HG02763 (cell line): Measurements from ENCODE around the gene STARD10.
"Not testable (repeated sequence)": the region's sequence is repeated elsewhere in the genome, so short reads cannot be mapped to it uniquely, and the experiment has no call there.

ENCODE experiments used
- ATAC-seq: cut with Tn5 transposase; IDR thresholded peaks from one replicate; pipeline ENCODE4 v1.9.1; 2021; ENCODE audit warnings: mild to moderate bottlenecking, moderate library complexity; ENCODE audit not compliant: unreplicated experiment

Gene STARD10, protein sequence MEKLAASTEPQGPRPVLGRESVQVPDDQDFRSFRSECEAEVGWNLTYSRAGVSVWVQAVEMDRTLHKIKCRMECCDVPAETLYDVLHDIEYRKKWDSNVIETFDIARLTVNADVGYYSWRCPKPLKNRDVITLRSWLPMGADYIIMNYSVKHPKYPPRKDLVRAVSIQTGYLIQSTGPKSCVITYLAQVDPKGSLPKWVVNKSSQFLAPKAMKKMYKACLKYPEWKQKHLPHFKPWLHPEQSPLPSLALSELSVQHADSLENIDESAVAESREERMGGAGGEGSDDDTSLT

DNA sequence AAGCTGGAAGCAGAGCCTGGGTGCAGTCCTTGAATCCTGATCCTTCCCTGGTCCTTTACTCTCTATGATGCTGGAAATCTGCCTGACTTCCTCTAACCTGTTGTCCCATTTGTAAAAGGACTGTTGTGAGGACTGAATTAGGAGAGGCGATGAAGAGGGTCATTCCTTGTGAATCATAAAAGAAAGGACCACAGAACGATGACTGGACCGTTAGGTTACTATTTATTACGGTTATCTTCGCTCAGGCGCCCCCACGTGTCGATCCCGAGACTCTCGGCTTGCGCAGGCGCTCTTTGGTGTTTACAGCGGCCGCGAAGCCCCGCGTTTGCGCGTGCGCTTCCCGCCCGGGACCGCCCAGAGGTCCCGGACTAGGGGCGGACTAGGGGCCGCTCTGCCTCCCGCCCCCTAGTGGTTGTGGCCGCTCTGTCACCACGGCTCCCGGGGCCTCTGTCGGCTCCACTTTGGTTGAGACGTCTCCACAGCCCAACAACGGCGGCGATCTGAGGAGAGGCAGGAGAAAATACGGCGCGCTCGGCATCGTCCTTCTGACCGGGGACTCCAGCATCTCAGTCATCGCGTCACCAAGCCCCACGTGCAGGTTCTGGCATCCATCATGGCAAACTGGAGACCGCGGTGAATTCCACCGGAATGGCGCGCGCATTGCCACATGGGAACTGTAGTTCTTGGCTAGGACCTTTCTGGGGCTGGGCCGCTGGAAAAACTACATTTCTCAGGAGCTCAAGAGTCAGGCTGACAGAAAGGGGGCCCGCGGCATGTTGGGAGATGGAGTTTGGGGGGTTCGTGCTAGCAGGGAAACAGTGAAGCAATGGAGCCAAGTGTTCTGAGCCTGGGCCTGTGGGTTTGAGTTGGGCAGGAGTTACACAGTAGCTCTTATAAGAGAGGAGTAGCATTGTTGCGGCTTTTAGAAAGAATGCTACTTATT is at the start of gene STARD10:
Gene STARD10 (minus strand): TSS at position 623 of the 943 bp plus-strand sequence. CDS start 12,866 bp downstream, outside the sequence.
- peak; percentile 92 for ATAC-seq

DNA sequence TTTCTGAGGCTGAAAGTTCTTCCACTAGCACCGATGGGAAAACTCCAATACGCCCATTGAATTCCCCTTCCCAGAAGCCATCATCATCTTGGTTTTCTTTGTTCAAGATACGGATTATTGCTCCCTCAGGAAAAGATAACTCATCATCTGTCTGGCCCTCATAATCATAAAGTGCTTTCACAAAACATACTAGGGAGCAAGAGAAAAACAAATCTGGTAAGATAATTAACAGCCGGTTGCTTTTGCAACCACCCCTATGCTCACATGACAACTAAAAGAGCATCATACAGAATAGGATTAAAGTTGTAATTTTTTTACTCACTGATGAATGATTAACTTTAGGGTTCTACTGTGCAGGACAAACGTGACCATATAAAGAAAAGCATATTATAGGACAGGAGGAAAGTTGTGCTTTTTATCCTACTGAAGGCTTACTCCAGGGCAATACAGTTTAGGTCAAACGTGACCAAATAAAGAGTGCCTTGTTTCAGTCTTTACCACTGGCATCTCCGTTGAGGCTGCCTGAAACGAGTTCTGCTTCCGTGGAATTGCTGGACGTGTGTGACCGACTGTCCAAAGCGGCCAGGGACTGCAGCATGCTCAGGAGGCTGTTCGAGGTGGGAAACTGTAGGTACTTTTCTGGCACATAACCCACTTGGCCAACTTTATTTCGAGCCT is 48.9 kb upstream of the STARD10 start:
- no peak for ATAC-seq

DNA sequence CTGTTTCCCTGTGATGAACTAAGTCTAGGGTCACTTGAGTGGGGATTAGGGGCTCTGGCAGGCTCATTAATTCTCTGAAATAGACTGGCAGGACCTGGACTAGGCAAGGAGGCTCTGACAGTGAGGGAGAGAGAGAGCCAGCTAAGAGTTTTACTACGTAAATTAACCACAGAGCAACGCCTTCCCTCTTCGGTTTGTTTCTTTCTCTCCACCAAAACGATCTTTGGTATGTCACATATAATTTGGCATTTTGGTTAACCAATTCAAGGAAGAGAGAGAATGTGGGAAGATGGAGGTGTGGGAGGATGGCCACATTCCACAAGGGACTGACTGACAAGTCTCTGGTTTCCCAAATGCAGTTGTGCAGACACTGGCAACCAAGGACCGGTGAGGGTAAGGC is 48.3 kb upstream of the STARD10 start:
- ATAC-seq = no peak

- ATAC-seq = no peak
Measured at GRCh38 chr11:72841397-72841796, 47.5 kb upstream of the STARD10 start.

DNA sequence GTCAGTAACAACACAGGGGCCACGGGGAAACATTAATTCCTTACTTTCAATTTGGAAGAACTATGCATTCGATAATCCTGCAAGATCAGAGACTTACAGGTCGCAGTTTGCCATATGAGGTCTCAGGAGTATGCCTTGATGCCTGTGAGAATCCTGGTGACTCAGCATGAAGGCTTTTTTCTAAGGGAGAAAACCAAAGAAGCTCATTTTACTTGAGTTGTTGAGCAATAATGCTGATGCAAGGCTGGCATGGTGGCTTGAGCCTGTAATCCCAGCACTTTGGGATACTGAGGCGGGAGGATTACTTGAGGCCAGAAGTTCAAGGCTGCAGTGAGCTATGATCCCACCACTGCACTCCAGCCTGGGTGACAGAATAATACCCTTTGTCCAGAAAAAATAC is 46.9 kb upstream of the STARD10 start:
- no peak for ATAC-seq

- ATAC-seq = no peak
Measured at GRCh38 chr11:72838691-72839305, 45.0 kb upstream of the STARD10 start.

DNA sequence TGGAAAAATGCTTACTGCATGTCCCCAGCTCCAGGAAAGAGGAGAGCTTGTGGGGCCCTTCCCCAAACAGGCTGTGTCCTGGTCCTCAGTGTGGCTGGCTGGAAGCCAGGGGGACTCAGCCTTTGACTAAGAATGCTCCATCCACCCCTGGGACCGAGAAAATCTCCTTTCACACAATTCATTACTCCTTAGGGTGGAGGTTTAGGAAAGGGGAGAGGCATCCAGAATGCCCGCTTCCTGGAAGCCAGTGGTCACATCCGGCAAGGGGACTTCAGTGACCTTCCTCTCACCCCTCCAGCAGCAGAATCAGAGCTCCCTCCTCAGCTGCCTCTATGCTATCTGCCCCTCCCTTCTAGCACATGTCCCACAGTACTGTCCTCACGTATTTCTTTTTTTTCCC is 42.3 kb upstream of the STARD10 start:
- no peak for ATAC-seq

DNA sequence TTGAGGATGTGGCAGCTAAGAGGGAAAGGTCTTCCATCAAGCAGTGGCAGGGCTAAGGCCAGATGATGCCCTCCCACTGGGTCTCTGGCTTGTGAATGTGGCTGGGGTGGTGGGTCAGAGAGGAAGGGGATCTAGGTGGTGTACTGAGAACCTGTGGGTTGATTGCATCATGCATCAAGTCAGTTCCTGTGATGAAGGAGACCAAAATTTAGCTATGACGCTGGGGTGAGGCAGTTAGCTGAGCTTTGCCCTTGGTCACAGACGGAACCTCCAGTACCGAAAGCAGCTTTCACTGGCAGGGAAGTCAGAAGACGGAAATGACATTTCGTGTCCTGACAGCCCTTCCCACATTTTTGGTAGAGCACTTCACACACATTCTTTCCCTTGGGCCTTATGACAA is 41.1 kb upstream of the STARD10 start:
- ATAC-seq = no peak

DNA sequence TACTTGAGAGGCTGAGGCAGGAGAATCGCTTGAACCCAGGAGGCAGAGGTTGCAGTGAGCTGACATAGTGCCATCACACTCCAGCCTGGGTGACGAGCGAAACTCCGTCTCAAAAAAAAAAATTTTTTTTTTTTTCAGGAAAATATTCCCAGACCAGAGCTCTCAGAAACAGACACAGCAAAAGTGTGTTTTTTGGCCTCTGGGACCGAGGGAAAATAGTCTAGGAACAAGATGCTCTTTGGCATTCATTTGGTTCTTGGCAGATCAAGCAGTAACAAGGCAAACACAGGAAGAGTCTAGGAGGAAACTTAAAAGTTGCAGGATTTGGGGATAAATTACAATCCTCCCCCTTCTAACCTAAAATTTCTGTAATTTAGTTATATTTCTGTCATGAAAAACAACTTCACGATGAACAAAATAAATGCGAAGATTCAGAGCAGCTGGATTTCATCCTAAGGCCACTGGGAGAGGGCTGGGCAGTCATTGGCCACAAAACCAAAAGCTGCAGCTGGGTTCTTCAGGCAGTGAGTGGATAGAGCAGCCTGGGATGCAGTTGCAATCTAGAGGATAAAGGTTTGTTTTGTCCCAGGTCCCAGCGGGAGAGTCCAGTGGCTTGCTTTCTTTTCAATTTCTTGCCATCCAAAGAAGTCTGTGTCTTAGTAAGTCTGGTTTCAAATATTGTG is 40.1 kb upstream of the STARD10 start:
- ATAC-seq = no peak

GRCh38 chr11:72833083-72833733 is 39.4 kb upstream of the STARD10 start:
- no peak for ATAC-seq

- ATAC-seq = no peak
Measured at GRCh38 chr11:72832301-72833082, 38.6 kb upstream of the STARD10 start.

DNA sequence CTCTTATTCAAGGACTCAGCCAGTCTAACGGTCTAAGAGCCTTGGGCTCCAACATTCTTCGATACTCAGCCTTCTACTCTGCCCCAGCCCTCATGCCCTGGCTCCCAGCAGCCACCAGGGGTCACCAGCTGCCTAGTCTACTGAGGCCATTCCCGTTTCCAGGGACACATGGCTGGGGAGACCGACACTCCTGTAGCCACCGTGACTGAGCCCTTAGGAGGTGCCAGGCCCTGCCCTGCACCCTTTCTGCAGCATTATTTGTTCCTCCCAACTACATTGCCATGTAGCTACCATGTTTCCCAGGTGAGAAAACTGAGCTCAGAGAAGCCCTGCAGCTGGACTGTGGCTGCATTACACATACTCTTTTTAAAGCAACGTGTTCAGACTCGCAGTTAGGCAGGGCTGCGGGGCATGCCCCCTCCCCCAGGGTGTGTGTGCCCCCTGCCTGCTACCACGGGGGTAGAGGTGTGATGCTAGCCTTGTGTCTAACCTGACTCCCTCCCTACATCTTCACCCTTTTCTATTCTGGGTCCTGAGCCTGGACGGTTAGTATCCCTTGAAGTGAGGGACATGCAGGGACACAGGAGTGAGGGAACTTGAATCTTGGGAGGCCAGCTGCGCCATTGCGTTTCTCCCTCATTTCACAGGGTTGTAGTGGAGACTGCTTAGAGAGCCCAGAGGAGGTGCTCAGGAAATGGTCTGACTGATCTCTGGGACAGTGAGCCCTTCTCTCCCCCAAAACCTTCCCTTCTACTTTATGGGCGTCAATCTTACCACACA is 37.9 kb upstream of the STARD10 start:
- no peak for ATAC-seq

DNA sequence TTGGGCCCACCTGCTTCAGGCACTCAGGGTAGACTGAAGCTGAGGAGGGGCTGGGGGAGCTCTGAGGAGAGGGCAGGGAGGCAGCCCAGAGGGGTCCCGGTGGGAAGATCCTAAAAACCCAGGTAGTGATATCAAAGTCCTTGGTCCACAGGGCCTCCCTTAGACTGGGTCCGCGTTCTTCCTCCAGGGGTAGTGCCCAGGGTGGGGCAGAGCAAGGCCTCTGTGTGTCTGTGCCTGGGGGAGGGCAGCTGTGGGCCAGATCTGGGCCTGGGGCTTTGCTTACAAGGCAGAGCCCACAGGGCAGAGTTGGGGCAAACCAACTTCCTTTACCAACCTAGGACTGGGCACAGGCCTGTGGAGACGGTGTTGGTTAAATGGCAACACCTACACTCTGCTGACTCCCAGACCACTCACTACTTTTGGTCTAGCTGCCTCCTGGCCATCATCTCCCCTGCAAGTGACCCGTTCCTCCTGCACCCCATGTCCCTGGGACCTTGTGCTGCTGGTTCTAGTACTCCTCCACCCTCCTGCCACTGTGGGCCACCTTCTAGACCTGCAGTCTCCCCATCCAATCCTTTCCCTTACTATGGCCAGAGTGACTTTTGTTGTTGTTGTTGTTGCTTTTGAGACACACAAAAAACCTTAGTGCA is 36.2 kb upstream of the STARD10 start:
- no peak for ATAC-seq

DNA sequence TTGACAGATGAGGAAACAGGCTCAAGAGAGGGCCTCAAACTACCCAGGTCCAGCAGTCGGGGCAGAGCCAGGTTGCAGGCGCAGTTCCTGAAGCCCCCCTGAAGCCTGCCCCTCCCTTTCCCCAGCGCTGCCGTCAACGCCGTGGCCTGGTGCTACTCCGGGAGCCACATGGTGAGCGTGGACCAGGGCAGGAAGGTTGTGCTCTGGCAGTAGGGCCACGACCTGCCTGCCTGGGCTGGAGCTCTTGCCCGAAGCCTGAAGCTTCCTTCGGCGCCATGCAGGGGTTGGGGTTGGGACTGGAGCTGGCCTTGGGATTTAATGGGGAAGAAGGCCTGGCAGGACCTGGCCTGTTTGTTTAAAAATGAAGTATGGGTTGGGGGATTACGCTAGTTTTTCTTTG is 35.3 kb upstream of the STARD10 start:
- no peak for ATAC-seq

- no peak for ATAC-seq
Measured at GRCh38 chr11:72828692-72829101, 34.9 kb upstream of the STARD10 start.

- ATAC-seq = no peak
Measured at GRCh38 chr11:72828081-72828567, 34.3 kb upstream of the STARD10 start.

- ATAC-seq = not testable (repeated sequence)
Measured at GRCh38 chr11:72827656-72828055, 33.8 kb upstream of the STARD10 start.
